HepG2 (cell line): ENCODE data around the gene FUBP3. TPM values are rescaled to one million over a fixed set of nuclear protein-coding genes. Genes with fewer than 3 reads are reported as not detected.
A peak's percentile ranks its signal among the peaks of the same experiment; 100 is the strongest.

Source experiments
- ARHGAP35 ChIP-seq: sonication (generic); formaldehyde crosslinking; IDR thresholded peaks from 2 replicates; pipeline ENCODE4 v1.9.0; 2022; ENCODE audit warnings: mild to moderate bottlenecking, inconsistent platforms, moderate library complexity, missing genetic modification reagents, borderline replicate concordance
- ATAD3A ChIP-seq: sonication (generic); formaldehyde crosslinking; IDR thresholded peaks from 2 replicates; pipeline ENCODE4 v1.4.0; 2020; ENCODE audit warnings: missing genetic modification reagents
- CBX5 ChIP-seq: sonication (generic); formaldehyde crosslinking; IDR thresholded peaks from 2 replicates; pipeline ENCODE4 v1.4.0; 2020; ENCODE audit warnings: missing genetic modification reagents, borderline replicate concordance
- CERS6 ChIP-seq: sonication (generic); formaldehyde crosslinking; IDR thresholded peaks from 2 replicates; pipeline ENCODE4 v1.5.0; 2020; ENCODE audit warnings: missing genetic modification reagents
- ETS1 ChIP-seq: sonication (generic); formaldehyde crosslinking; IDR thresholded peaks from 2 replicates; pipeline ENCODE4 v1.4.0; 2020; ENCODE audit warnings: missing genetic modification reagents
- FOXK1 ChIP-seq: sonication (generic); formaldehyde crosslinking; IDR thresholded peaks from 2 replicates; pipeline ENCODE4 v1.4.0; 2020; ENCODE audit warnings: low read depth, missing genetic modification reagents, borderline replicate concordance
- NBN ChIP-seq: fragments of 450-650 bp; conservative IDR thresholded peaks from 2 replicates; pipeline ENCODE4 v1.6.1; 2017
- NFATC3 ChIP-seq: sonication (generic); formaldehyde crosslinking; IDR thresholded peaks from 2 replicates; pipeline ENCODE4 v1.5.1; 2020; ENCODE audit warnings: mild to moderate bottlenecking, missing genetic modification reagents
- NFE2L1 ChIP-seq: sonication (generic); formaldehyde crosslinking; IDR thresholded peaks from 2 replicates; pipeline ENCODE4 v1.4.0; 2020; ENCODE audit warnings: missing genetic modification reagents, mild to moderate bottlenecking, borderline replicate concordance
- PLRG1 ChIP-seq: fragments of 450-650 bp; conservative IDR thresholded peaks from 2 replicates; pipeline ENCODE4 v1.6.1; 2016
- SMC3 ChIP-seq: IDR thresholded peaks from 2 replicates; pipeline ENCODE4 v1.6.1; 2011; ENCODE audit warnings: low read length, improper control_type of control experiment
- TFDP2 ChIP-seq: sonication (generic); formaldehyde crosslinking; IDR thresholded peaks from 2 replicates; pipeline ENCODE4 v1.4.0; 2020; ENCODE audit warnings: missing genetic modification reagents
- ZFP36L1 ChIP-seq: sonication (generic); formaldehyde crosslinking; IDR thresholded peaks from 2 replicates; pipeline ENCODE4 v1.8.0; 2022; ENCODE audit warnings: mild to moderate bottlenecking, missing genetic modification reagents, moderate library complexity
- ZNF230 ChIP-seq: sonication (generic); formaldehyde crosslinking; IDR thresholded peaks from 2 replicates; pipeline ENCODE4 v1.4.0; 2020; ENCODE audit warnings: mild to moderate bottlenecking, missing genetic modification reagents
- ZNF30 ChIP-seq: sonication (generic); formaldehyde crosslinking; IDR thresholded peaks from 2 replicates; pipeline ENCODE4 v1.5.0; 2020; ENCODE audit warnings: mild to moderate bottlenecking, missing genetic modification reagents
- ZNF354B ChIP-seq: sonication (generic); formaldehyde crosslinking; IDR thresholded peaks from 2 replicates; pipeline ENCODE4 v1.8.0; 2022; ENCODE audit warnings: mild to moderate bottlenecking, missing genetic modification reagents
- ZNF564 ChIP-seq: sonication (generic); formaldehyde crosslinking; IDR thresholded peaks from 2 replicates; pipeline ENCODE4 v1.8.1; 2023; ENCODE audit warnings: mild to moderate bottlenecking, missing genetic modification reagents
- ZNF619 ChIP-seq: sonication (generic); formaldehyde crosslinking; IDR thresholded peaks from 2 replicates; pipeline ENCODE4 v1.4.0; 2020; ENCODE audit warnings: mild to moderate bottlenecking, missing genetic modification reagents
- ZNF703 ChIP-seq: sonication (generic); formaldehyde crosslinking; IDR thresholded peaks from 2 replicates; pipeline ENCODE4 v1.5.1; 2020; ENCODE audit warnings: missing genetic modification reagents, mild to moderate bottlenecking, moderate library complexity, borderline replicate concordance
- ZNF75D ChIP-seq: sonication (generic); formaldehyde crosslinking; IDR thresholded peaks from 2 replicates; pipeline ENCODE4 v1.8.1; 2023; ENCODE audit warnings: missing genetic modification reagents, mild to moderate bottlenecking, borderline replicate concordance
- ZNF761 ChIP-seq: sonication (generic); formaldehyde crosslinking; conservative IDR thresholded peaks from 2 replicates; pipeline ENCODE4 v1.4.0; 2020; ENCODE audit warnings: mild to moderate bottlenecking, missing genetic modification reagents
- polyA plus RNA-seq, 8 experiments: library from polyadenylated mRNA; depleted of rRNA in 3 of 8; stranded (reverse) in 7 of 8; unstranded in 1 of 8; fragments of >200 nt; fragmentation: Illumina TruSeq in 4 of 8; extraction: Trizol in 4 of 8; gene quantifications; 2 replicates each; pipeline versions ENCODE4 v1.2.1 to v1.2.3, GENCODE V29; 2011 to 2016; ENCODE audit warnings: low read depth in 4 of 8, missing spikeins in 1 of 8, mixed read lengths in 1 of 8; ENCODE audit not compliant: insufficient read depth in 1 of 8
- total RNA-seq, 5 experiments: library from RNA; depleted of rRNA; stranded (reverse); fragments of >200 nt; fragmentation: Illumina TruSeq; extraction: Trizol; gene quantifications; 2 replicates each; pipeline ENCODE4 v1.2.3, GENCODE V29; 2016; ENCODE audit warnings: low read depth in 1 of 5
- TF ChIP-seq, protein P1 (sequence below): sonication (generic); formaldehyde crosslinking; IDR thresholded peaks from 2 replicates; pipeline ENCODE4 v1.9.0; 2021; ENCODE audit warnings: missing genetic modification reagents, borderline replicate concordance
- TF ChIP-seq, protein P2 (sequence below): sonication (generic); formaldehyde crosslinking; IDR thresholded peaks from 2 replicates; pipeline ENCODE4 v1.5.0; 2020; ENCODE audit warnings: missing genetic modification reagents

The FUBP3 gene
- total and polyA plus RNA-seq, 2 of the 13 experiments (the other 11 are each of a cell fraction or from before 2014, with no cell fraction given), result 28.7 to 40.0 TPM

- TF ChIP-seq ZNF30 (CRISPR knock-in tag), result peak; percentile 94
- TF ChIP-seq ETS1, result peak; percentile 88; the same call in 1 of the 2 replicates
- no peak for TF ChIP-seq ZNF75D (CRISPR knock-in tag)
- no peak for TF ChIP-seq NFATC3 (CRISPR knock-in tag)
- 0 out of 2 replicates have a peak, but pooled peaks have one; percentile 71 for TF ChIP-seq ZNF761 (CRISPR knock-in tag)
- TF ChIP-seq PLRG1, result no peak
- TF ChIP-seq, protein P1, sequence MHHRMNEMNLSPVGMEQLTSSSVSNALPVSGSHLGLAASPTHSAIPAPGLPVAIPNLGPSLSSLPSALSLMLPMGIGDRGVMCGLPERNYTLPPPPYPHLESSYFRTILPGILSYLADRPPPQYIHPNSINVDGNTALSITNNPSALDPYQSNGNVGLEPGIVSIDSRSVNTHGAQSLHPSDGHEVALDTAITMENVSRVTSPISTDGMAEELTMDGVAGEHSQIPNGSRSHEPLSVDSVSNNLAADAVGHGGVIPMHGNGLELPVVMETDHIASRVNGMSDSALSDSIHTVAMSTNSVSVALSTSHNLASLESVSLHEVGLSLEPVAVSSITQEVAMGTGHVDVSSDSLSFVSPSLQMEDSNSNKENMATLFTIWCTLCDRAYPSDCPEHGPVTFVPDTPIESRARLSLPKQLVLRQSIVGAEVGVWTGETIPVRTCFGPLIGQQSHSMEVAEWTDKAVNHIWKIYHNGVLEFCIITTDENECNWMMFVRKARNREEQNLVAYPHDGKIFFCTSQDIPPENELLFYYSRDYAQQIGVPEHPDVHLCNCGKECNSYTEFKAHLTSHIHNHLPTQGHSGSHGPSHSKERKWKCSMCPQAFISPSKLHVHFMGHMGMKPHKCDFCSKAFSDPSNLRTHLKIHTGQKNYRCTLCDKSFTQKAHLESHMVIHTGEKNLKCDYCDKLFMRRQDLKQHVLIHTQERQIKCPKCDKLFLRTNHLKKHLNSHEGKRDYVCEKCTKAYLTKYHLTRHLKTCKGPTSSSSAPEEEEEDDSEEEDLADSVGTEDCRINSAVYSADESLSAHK (CRISPR knock-in tag), result no peak
- TF ChIP-seq NBN, result no peak
- TF ChIP-seq ZNF354B (CRISPR knock-in tag), result peak; percentile 94
- TF ChIP-seq ATAD3A, result no peak
- no peak for TF ChIP-seq ZNF619 (CRISPR knock-in tag)
- peak; percentile 84 for TF ChIP-seq TFDP2 (CRISPR knock-in tag)
- peak; percentile 71; the same call in 1 of the 2 replicates for TF ChIP-seq ZNF564 (CRISPR knock-in tag)
- no peak for TF ChIP-seq CERS6 (CRISPR knock-in tag)
- no peak for TF ChIP-seq NFE2L1 (CRISPR knock-in tag)
- TF ChIP-seq ZFP36L1, result 0 out of 2 replicates have a peak, but pooled peaks have one; percentile 45
- TF ChIP-seq, protein P2, sequence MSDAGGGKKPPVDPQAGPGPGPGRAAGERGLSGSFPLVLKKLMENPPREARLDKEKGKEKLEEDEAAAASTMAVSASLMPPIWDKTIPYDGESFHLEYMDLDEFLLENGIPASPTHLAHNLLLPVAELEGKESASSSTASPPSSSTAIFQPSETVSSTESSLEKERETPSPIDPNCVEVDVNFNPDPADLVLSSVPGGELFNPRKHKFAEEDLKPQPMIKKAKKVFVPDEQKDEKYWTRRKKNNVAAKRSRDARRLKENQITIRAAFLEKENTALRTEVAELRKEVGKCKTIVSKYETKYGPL (CRISPR knock-in tag), result peak; percentile 63; the same call in 1 of the 2 replicates
- TF ChIP-seq CBX5 (CRISPR knock-in tag), result no peak
- TF ChIP-seq ARHGAP35 (CRISPR knock-in tag), result 0 out of 2 replicates have a peak, but pooled peaks have one; percentile 68
- TF ChIP-seq ZNF703 (CRISPR knock-in tag), result peak; percentile 68; the same call in 1 of the 2 replicates
- TF ChIP-seq SMC3, result no peak
- no peak for TF ChIP-seq FOXK1 (CRISPR knock-in tag)
- TF ChIP-seq ZNF230 (CRISPR knock-in tag), result peak; percentile 61; the same call in 1 of the 2 replicates
Measured at GRCh38 chr9:130680836-130681768, 101.7 kb downstream of the FUBP3 start (continued).
